H9 (cell line): ENCODE measurements around the gene CHADL. TPM values are rescaled to one million over a fixed set of nuclear protein-coding genes. Genes with fewer than 3 reads are reported as not detected.

Source experiments
- DNase-seq: peaks from one replicate; pipeline ENCODE4 v3.0.0-alpha.2; 2017
- H2AFZ ChIP-seq: one replicate; pipeline ENCODE4 v1.6.1; 2013; ENCODE audit warnings: mild to moderate bottlenecking, low read length, control low read depth, moderate library complexity
- H2AK5ac ChIP-seq: 2 replicates; pipeline ENCODE4 v1.6.1; 2013; ENCODE audit warnings: low read length, control low read depth, mixed read lengths; ENCODE audit not compliant: insufficient read length
- H2BK120ac ChIP-seq: one replicate; pipeline ENCODE4 v1.6.1; 2013; ENCODE audit warnings: low read depth, mild to moderate bottlenecking, low read length, control low read depth, inconsistent platforms; ENCODE audit not compliant: poor library complexity, severe bottlenecking
- H2BK12ac ChIP-seq: 2 replicates; pipeline ENCODE4 v1.6.1; 2013; ENCODE audit warnings: low read length, control low read depth, mixed read lengths, low read depth; ENCODE audit not compliant: insufficient read length
- H2BK15ac ChIP-seq: 2 replicates; pipeline ENCODE4 v1.6.1; 2013; ENCODE audit warnings: low read depth, low read length, control low read depth
- H2BK20ac ChIP-seq: one replicate; pipeline ENCODE4 v1.6.1; 2013; ENCODE audit warnings: low read depth, mild to moderate bottlenecking, low read length, control low read depth, inconsistent platforms; ENCODE audit not compliant: poor library complexity, severe bottlenecking
- H2BK5ac ChIP-seq: 2 replicates; pipeline ENCODE4 v1.6.1; 2013; ENCODE audit warnings: low read length, control low read depth, mixed read lengths; ENCODE audit not compliant: insufficient read length
- H3K14ac ChIP-seq: 2 replicates; pipeline ENCODE4 v1.6.1; 2013; ENCODE audit warnings: low read length, control low read depth; ENCODE audit not compliant: insufficient read depth
- H3K18ac ChIP-seq: 2 replicates; pipeline ENCODE4 v1.6.1; 2013; ENCODE audit warnings: low read depth, mild to moderate bottlenecking, mixed read lengths, low read length, control low read depth; ENCODE audit not compliant: insufficient read length
- H3K23ac ChIP-seq: 2 replicates; pipeline ENCODE4 v1.6.1; 2013; ENCODE audit warnings: low read length, control low read depth, mixed read lengths, low read depth; ENCODE audit not compliant: insufficient read length
- H3K23me2 ChIP-seq: 2 replicates; pipeline ENCODE4 v1.6.1; 2013; ENCODE audit warnings: low read depth, mild to moderate bottlenecking, mixed read lengths, low read length, control low read depth; ENCODE audit not compliant: insufficient read length, poor library complexity, severe bottlenecking
- H3K27ac ChIP-seq: 2 replicates; pipeline ENCODE4 v1.5.1; 2013; ENCODE audit warnings: low read length, control low read depth, mixed read lengths, low read depth; ENCODE audit not compliant: insufficient read length
- H3K27me3 ChIP-seq: 2 replicates; pipeline ENCODE4 v1.6.1; 2013; ENCODE audit warnings: low read length, control low read depth, inconsistent platforms; ENCODE audit not compliant: insufficient read depth
- H3K4ac ChIP-seq: 2 replicates; pipeline ENCODE4 v1.6.1; 2013; ENCODE audit warnings: low read depth, mild to moderate bottlenecking, control low read depth, inconsistent platforms, low read length, moderate library complexity
- H3K4me1 ChIP-seq: 2 replicates; pipeline ENCODE4 v1.6.1; 2013; ENCODE audit warnings: low read length, control low read depth, inconsistent platforms; ENCODE audit not compliant: insufficient read depth
- H3K4me2 ChIP-seq: 2 replicates; pipeline ENCODE4 v1.6.1; 2013; ENCODE audit warnings: low read length, control low read depth, mixed read lengths; ENCODE audit not compliant: insufficient read length, insufficient read depth
- H3K56ac ChIP-seq: 2 replicates; pipeline ENCODE4 v1.6.1; 2013; ENCODE audit warnings: low read depth, mild to moderate bottlenecking, mixed read lengths, low read length, control low read depth; ENCODE audit not compliant: insufficient read length
- H3K79me1 ChIP-seq: 2 replicates; pipeline ENCODE4 v1.6.1; 2013; ENCODE audit warnings: low read depth, mild to moderate bottlenecking, moderate library complexity, low read length, control low read depth, inconsistent platforms; ENCODE audit not compliant: insufficient read depth, poor library complexity, severe bottlenecking
- H3K79me2 ChIP-seq: 2 replicates; pipeline ENCODE4 v1.6.1; 2013; ENCODE audit warnings: low read length, control low read depth, inconsistent platforms; ENCODE audit not compliant: insufficient read depth
- H3K9ac ChIP-seq: 2 replicates; pipeline ENCODE4 v1.6.1; 2013; ENCODE audit warnings: low read length, control low read depth, mixed read lengths; ENCODE audit not compliant: insufficient read length; ENCODE audit errors: extremely low read depth
- H3K9me3 ChIP-seq: one replicate; pipeline ENCODE4 v1.6.1; 2013; ENCODE audit warnings: low read depth, low read length, inconsistent platforms; ENCODE audit not compliant: control insufficient read depth
- H3T11ph ChIP-seq: one replicate; pipeline ENCODE4 v1.6.1; 2013; ENCODE audit warnings: mild to moderate bottlenecking, low read length, control low read depth, inconsistent platforms
- H4K20me1 ChIP-seq: one replicate; pipeline ENCODE4 v1.6.1; 2013; ENCODE audit not compliant: control insufficient read depth, insufficient read length, insufficient read depth
- H4K5ac ChIP-seq: 2 replicates; pipeline ENCODE4 v1.6.1; 2013; ENCODE audit warnings: low read depth, mild to moderate bottlenecking, mixed read lengths, low read length, control low read depth; ENCODE audit not compliant: insufficient read length
- H4K8ac ChIP-seq: replicated peaks from 2 replicates; pipeline ENCODE4 v1.6.1; 2013; ENCODE audit warnings: low read length, control low read depth, mixed read lengths, low read depth; ENCODE audit not compliant: insufficient read length
- H4K91ac ChIP-seq: 2 replicates; pipeline ENCODE4 v1.6.1; 2013; ENCODE audit warnings: low read depth, mild to moderate bottlenecking, moderate library complexity, mixed read lengths, low read length, control low read depth; ENCODE audit not compliant: insufficient read length
- H3K27ac Mint-ChIP-seq, 3 experiments: 2 replicates in 2 of 3; 3 replicates in 1 of 3; pipeline ENCODE4 v1.8.0; 2020 to 2021; ENCODE audit warnings: mixed read lengths in 3 of 3, mild to moderate bottlenecking in 1 of 3, moderate library complexity in 1 of 3
- H3K27me3 Mint-ChIP-seq: 2 replicates; pipeline ENCODE4 v1.8.0; 2021; ENCODE audit warnings: low read depth, mild to moderate bottlenecking, moderate library complexity, mixed read lengths
- H3K36me3 Mint-ChIP-seq, 3 experiments: 2 replicates in 2 of 3; 3 replicates in 1 of 3; pipeline ENCODE4 v1.8.0; 2020 to 2021; ENCODE audit warnings: low read depth in 3 of 3, mixed read lengths in 3 of 3; ENCODE audit not compliant: insufficient read depth in 1 of 3
- H3K4me1 Mint-ChIP-seq, 2 experiments: 2 replicates each; pipeline ENCODE4 v1.8.0; 2020; ENCODE audit warnings: mixed read lengths in 2 of 2
- H3K4me3 Mint-ChIP-seq, 2 experiments: 2 replicates in 1 of 2; 3 replicates in 1 of 2; pipeline ENCODE4 v1.8.0; 2020 to 2021; ENCODE audit warnings: mild to moderate bottlenecking in 2 of 2, mixed read lengths in 2 of 2, moderate library complexity in 1 of 2
- H3K9me3 Mint-ChIP-seq, 2 experiments: 2 replicates in 1 of 2; 3 replicates in 1 of 2; pipeline ENCODE4 v1.8.0; 2020; ENCODE audit warnings: mild to moderate bottlenecking in 2 of 2, mixed read lengths in 2 of 2, moderate library complexity in 1 of 2
- CTCF ChIP-seq: fragments of 200-600 bp; sonication (generic); conservative IDR thresholded peaks from 3 replicates; pipeline ENCODE4 v1.8.0; 2021; ENCODE audit warnings: antibody characterized with exemption, mild to moderate bottlenecking
- WGBS: extraction: QIAGEN DNeasy Blood & Tissue Kit; methylation state at CpG from one replicate; pipeline ENCODE4 v1.1.7; 2013; ENCODE audit warnings: missing lambda C conversion rate, low lambda C conversion rate, mixed read lengths; ENCODE audit not compliant: insufficient read length; ENCODE audit errors: extremely low coverage; 5-methylcytosine and 5-hydroxymethylcytosine counted together
- total RNA-seq: library from RNA; stranded (reverse); gene quantifications from 2 replicates; pipeline ENCODE4 v1.2.1, GENCODE V29; 2021

Gene CHADL
- total RNA-seq, 1 experiment from 2014 or later: 1.6 TPM

GRCh38 chr22:41215926-41216325, 24.8 kb downstream of the CHADL start:
- Histone ChIP-seq H2BK15ac (no peak overlapping the region), H4K5ac (no peak overlapping the region), H3K27me3 (no peaks in the 10 kb centered on the region), H3K27ac (no peak overlapping the region), H2BK5ac (no peak overlapping the region), H3K9ac (no peak overlapping the region), H3K4me2 (no peak overlapping the region), H2AK5ac (no peak overlapping the region), H3T11ph (no peak overlapping the region), H2BK120ac (no peak overlapping the region), H2BK12ac (no peak overlapping the region), H3K23ac (no peak overlapping the region), H4K20me1 (no peaks in the 10 kb centered on the region), H2AFZ (no peak overlapping the region), H3K4ac (no peak overlapping the region), H3K23me2 (no peaks in the 10 kb centered on the region), H3K18ac (no peak overlapping the region), H4K8ac (no peak overlapping the region), H3K79me2 (no peaks in the 10 kb centered on the region), H3K14ac (no peak overlapping the region), H3K4me1 (0 out of 2 replicates have a peak, but pooled peaks cover 3% of the 10 kb centered on the region), H2BK20ac (no peak overlapping the region), H3K9me3 (no peaks in the 10 kb centered on the region), H3K79me1 (no peaks in the 10 kb centered on the region), H4K91ac (no peak overlapping the region), H3K56ac (no peak overlapping the region)
- no peak for DNase-seq
- Mint-ChIP-seq H3K27me3 (no peaks in the 10 kb centered on the region), H3K4me3 (no peak overlapping the region), H3K4me1 (peaks cover 16 to 17% of the 10 kb centered on the region in 2 experiments), H3K9me3 (peaks cover 8 to 12% of the 10 kb centered on the region in 2 experiments), H3K36me3 (peaks cover 40 to 76% (median 72%) of the 10 kb centered on the region in 3 experiments), H3K27ac (peak overlapping the region in 1 of 3 experiments; percentile 29; a peak in 1 of 7 replicates)
- WGBS: no CpG with 5 or more reads among the region's 7 CpGs
- TF ChIP-seq CTCF: no peak
